Vagina (tissue), 2 donors: ENCODE results near the gene TMEM52. TPM values are rescaled to one million over a fixed set of nuclear protein-coding genes. Genes with fewer than 3 reads are reported as not detected.

Experiments used
- DNase-seq, 2 donors: peaks; one replicate each; pipeline ENCODE4 v3.0.0-alpha.2; 2017; ENCODE audit errors: extremely low spot score in 2 of 2
- H3K27ac ChIP-seq: fragments of 200-600 bp; sonication (generic); one replicate; pipeline ENCODE4 v1.5.1; 2019
- H3K27me3 ChIP-seq: fragments of 200-600 bp; sonication (generic); one replicate; pipeline ENCODE4 v1.5.1; 2019
- H3K36me3 ChIP-seq, 2 donors: fragments of 200-600 bp; sonication (generic); one replicate each; pipeline ENCODE4 v1.5.1; 2017 to 2019
- H3K4me1 ChIP-seq: fragments of 200-600 bp; sonication (generic); one replicate; pipeline ENCODE4 v1.5.1; 2019
- H3K4me3 ChIP-seq, 2 donors: fragments of 200-600 bp; sonication (generic); 1 replicate in 1 of 2; 2 replicates in 1 of 2; pipeline ENCODE4 v1.5.1; 2016 to 2019
- H3K9me3 ChIP-seq: fragments of 200-600 bp; sonication (generic); one replicate; pipeline ENCODE4 v1.5.1; 2019
- CTCF ChIP-seq, 3 experiments: fragments of 450-650 bp in 2 of 3; fragments of 200-600 bp in 1 of 3; sonication (generic) in 1 of 3; IDR thresholded peaks; one replicate each; pipeline ENCODE4 v1.5.1; 2017 to 2019; ENCODE audit warnings: antibody characterized with exemption in 3 of 3, mild to moderate bottlenecking in 2 of 3, moderate library complexity in 2 of 3
- POLR2A ChIP-seq, 2 donors: fragments of 450-650 bp; IDR thresholded peaks; one replicate each; pipeline ENCODE4 v1.6.1; 2017; ENCODE audit warnings: antibody characterized with exemption in 2 of 2, mild to moderate bottlenecking in 2 of 2, moderate library complexity in 2 of 2
- POLR2AphosphoS5 ChIP-seq, 2 donors: sonication (generic); formaldehyde crosslinking; IDR thresholded peaks; one replicate each; pipeline ENCODE4 v1.9.0; 2017; ENCODE audit warnings: antibody characterized with exemption in 2 of 2, mild to moderate bottlenecking in 2 of 2, low read depth in 1 of 2; ENCODE audit not compliant: insufficient read depth in 1 of 2
- intact Hi-C: fragments of 100-400 bp; cut with DNase I; formaldehyde crosslinking; loops from one replicate; pipeline ENCODE4 v1.15.1; 2023
- total RNA-seq: library from RNA; depleted of rRNA; stranded (reverse); fragments of >200 nt; gene quantifications from one replicate; pipeline ENCODE4 v1.2.3, GENCODE V29; 2016

The TMEM52 gene
- total RNA-seq, 1 donor from 2014 or later = 5.9 TPM

DNA sequence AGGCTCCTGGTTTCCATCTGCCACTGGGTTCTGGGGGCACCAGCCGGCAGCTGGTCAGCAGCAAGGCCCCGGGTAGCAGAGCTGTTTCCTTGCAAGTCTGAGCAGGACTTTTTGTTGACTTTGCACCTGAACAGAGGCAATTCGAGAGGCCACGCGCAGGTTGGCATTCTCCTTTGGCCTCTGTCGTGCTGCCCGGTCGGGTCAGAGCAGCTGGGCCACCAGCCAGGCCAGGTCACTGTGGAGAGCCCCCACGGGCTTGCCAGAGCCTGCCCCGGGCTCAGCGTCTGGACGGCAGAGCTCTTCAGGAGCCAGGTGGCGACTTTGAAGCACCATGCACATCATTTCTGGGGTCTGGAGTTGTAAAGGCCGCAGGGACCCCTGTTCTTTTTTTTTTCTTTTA lies 28.4 kb upstream of the TMEM52 start:
- Histone ChIP-seq H3K27ac (no peak overlapping the region), H3K4me1 (peaks cover 17% of the 10 kb centered on the region), H3K4me3 (no peak overlapping the region), H3K36me3 (no peaks in the 10 kb centered on the region), H3K27me3 (no peaks in the 10 kb centered on the region), H3K9me3 (no peaks in the 10 kb centered on the region)
- DNase-seq = no peak
- intact Hi-C loops = loop anchor here (5.0 kb wide), 1 partner anchor 95 kb away; no protein-coding TSS in a partner anchor
- no peak for TF ChIP-seq CTCF (IDR thresholded peaks at IDR 0.05)
- TF ChIP-seq POLR2A (IDR thresholded peaks at IDR 0.05) = no peak
- TF ChIP-seq POLR2AphosphoS5 (IDR thresholded peaks at IDR 0.05; ENCODE audit: insufficient read depth in 1 of 2, low read depth in 1 of 2) = no peak

- H3K27me3 ChIP-seq = no peaks in the 10 kb centered on the region
- no peak for DNase-seq
- TF ChIP-seq POLR2AphosphoS5 (IDR thresholded peaks at IDR 0.05; ENCODE audit: insufficient read depth in 1 of 2, low read depth in 1 of 2) (no peak), CTCF (IDR thresholded peaks at IDR 0.05) (no peak), POLR2A (IDR thresholded peaks at IDR 0.05) (no peak)
- H3K4me1 ChIP-seq = peaks cover 17% of the 10 kb centered on the region
- H3K27ac ChIP-seq = no peak overlapping the region
- no peak overlapping the region for H3K4me3 ChIP-seq
- H3K9me3 ChIP-seq = no peaks in the 10 kb centered on the region
- H3K36me3 ChIP-seq = no peaks in the 10 kb centered on the region
- intact Hi-C loops = loop anchor here (5.0 kb wide), 1 partner anchor 96 kb away; no protein-coding TSS in a partner anchor
These were observed 27.5 kb upstream of the TMEM52 start for GRCh38 chr1:1946540-1946939.

DNA sequence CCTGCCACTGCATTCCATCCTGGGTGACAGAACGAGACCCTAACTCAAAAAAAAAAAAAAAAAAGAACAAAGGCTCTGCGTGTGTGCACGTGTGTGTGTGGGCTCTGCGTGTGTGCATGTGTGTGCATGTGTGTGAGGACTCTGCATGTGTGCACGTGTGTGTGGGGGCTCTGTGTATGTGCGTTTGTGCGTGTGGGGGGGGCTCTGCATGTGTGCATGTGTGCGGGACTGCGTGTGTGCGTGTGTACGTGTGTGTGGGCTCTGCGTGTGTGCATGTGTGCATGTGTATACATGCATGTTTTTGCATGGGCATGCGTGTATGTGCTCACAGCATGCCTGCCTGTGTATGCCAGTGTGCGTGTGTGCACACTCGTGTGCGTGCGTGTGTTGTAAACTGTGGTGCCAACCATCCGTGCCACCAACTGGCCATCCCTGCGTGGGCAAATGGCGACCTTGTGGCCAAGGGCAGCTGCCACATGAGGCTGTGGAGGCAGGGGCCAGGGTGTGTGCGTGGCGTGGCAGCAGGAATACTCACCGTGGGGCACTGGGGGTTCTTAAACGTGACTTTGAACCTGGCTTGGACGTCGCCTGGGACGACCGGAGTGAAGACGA lies 26.8 kb upstream of the TMEM52 start:
- H3K4me3 ChIP-seq = no peak overlapping the region
- intact Hi-C loops = loop anchor here (5.0 kb wide), 1 partner anchor 96 kb away; no protein-coding TSS in a partner anchor
- no peaks in the 10 kb centered on the region for H3K27me3 ChIP-seq
- H3K4me1 ChIP-seq = peaks cover 17% of the 10 kb centered on the region
- DNase-seq = no peak
- TF ChIP-seq CTCF (IDR thresholded peaks at IDR 0.05) = no peak
- no peak for TF ChIP-seq POLR2AphosphoS5 (IDR thresholded peaks at IDR 0.05; ENCODE audit: insufficient read depth in 1 of 2, low read depth in 1 of 2)
- no peak for TF ChIP-seq POLR2A (IDR thresholded peaks at IDR 0.05)
- H3K9me3 ChIP-seq = no peaks in the 10 kb centered on the region
- H3K36me3 ChIP-seq = no peaks in the 10 kb centered on the region
- no peak overlapping the region for H3K27ac ChIP-seq

DNA sequence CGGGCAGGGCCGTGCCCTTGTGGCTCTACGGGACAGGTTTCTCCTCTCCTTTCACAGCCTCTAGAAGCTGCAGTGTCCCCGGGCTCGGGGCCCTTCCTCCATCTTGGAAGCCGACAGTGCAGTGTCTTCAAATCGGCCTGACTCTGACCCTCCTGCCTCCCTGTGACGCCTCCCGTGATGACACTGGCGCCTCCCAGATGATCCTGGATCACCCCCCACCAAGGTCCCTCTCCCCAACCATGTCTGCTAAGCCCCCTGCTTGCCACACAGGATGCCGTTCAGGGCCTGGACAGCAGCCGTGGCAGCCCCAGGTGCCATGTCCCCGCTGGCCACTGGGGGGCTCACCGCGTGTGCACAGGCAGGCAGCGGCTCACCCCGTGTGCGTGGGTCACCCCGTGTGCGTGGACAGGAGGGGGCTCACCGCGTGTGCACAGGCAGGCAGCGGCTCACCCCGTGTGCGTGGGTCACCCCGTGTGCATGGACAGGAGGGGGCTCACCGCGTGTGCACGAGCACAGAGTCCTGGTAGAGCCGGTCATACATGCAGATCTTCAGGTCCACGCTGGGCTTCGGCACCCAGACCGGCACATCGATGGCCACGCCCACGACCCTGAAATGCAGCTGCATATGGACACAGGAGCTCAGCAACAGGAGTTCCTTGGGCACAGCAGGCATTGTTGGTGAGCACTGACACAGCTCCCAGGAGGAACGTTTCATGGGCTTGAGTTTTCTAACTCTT lies 24.9 kb upstream of the TMEM52 start:
- Histone ChIP-seq H3K27me3 (no peaks in the 10 kb centered on the region), H3K36me3 (no peaks in the 10 kb centered on the region), H3K4me1 (peaks cover 17% of the 10 kb centered on the region), H3K27ac (no peak overlapping the region), H3K4me3 (no peak overlapping the region), H3K9me3 (no peaks in the 10 kb centered on the region)
- TF ChIP-seq POLR2AphosphoS5 (IDR thresholded peaks at IDR 0.05; ENCODE audit: insufficient read depth in 1 of 2, low read depth in 1 of 2) (no peak), CTCF (IDR thresholded peaks at IDR 0.05) (peak; percentile 30 to 77 (median 71))
- DNase-seq = no peak
- intact Hi-C loops = no loop called here
